Subcutaneous abdominal adipose tissue (tissue), 5 donors: ENCODE results near the gene ASS1.
"Not testable (repeated sequence)": the region's sequence is repeated elsewhere in the genome, so short reads cannot be mapped to it uniquely, and the experiment has no call there.

ENCODE experiments used
- H3K27ac ChIP-seq: one replicate; pipeline ENCODE4 v1.7.0; 2013; ENCODE audit warnings: low read depth, mild to moderate bottlenecking, inconsistent platforms, low read length, moderate library complexity
- H3K27me3 ChIP-seq, 5 donors: one replicate each; pipeline ENCODE4 v1.7.0; 2013; ENCODE audit warnings: low read length in 5 of 5, inconsistent platforms in 1 of 5; ENCODE audit not compliant: control insufficient read depth in 5 of 5, insufficient read depth in 4 of 5
- H3K36me3 ChIP-seq, 5 donors: one replicate each; pipeline ENCODE4 v1.7.0; 2013; ENCODE audit warnings: low read length in 5 of 5; ENCODE audit not compliant: control insufficient read depth in 5 of 5, insufficient read depth in 5 of 5
- H3K4me1 ChIP-seq, 5 donors: one replicate each; pipeline ENCODE4 v1.7.0; 2013; ENCODE audit warnings: low read length in 5 of 5, mild to moderate bottlenecking in 3 of 5, moderate library complexity in 1 of 5; ENCODE audit not compliant: control insufficient read depth in 5 of 5, insufficient read depth in 5 of 5
- H3K4me3 ChIP-seq, 5 donors: one replicate each; pipeline ENCODE4 v1.7.0; 2013; ENCODE audit warnings: low read length in 5 of 5, low read depth in 1 of 5
- H3K9ac ChIP-seq, 5 donors: one replicate each; pipeline ENCODE4 v1.7.0; 2013; ENCODE audit warnings: low read length in 5 of 5, mild to moderate bottlenecking in 4 of 5, moderate library complexity in 3 of 5
- H3K9me3 ChIP-seq, 5 donors: one replicate each; pipeline ENCODE4 v1.7.0; 2013; ENCODE audit warnings: low read length in 5 of 5; ENCODE audit not compliant: control insufficient read depth in 5 of 5
- donor health status: healthy.
- donor health status: healthy.
- donor health status: healthy.
- donor health status: healthy.
- donor health status: healthy.

ASS1 gene

DNA sequence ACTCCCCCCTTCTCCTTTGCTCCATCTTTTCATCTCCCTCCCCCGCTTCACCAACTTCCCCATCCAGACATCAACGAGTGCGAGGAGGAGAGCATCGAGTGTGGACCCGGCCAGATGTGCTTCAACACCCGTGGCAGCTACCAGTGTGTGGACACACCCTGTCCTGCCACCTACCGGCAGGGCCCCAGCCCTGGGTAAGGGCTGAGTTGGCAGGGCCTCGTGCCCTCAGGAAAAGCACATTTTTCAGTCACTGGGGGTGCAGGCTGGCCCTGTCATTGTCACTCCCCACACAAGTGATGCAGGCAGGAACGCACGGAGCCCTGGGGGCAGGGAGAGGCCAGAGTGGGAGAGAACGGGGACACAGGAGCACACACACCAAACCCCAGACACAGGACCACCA lies 12.4 kb upstream of the ASS1 start:
- H3K27ac ChIP-seq = no peak overlapping the region
- H3K4me3 ChIP-seq = no peak overlapping the region
- H3K9me3 ChIP-seq = peaks cover 0 to 10% (median 0%) of the 10 kb centered on the region in 5 donors
- H3K4me1 ChIP-seq = peaks cover 0 to 17% (median 15%) of the 10 kb centered on the region in 5 donors
- no peaks in the 10 kb centered on the region for H3K36me3 ChIP-seq
- no peak overlapping the region for H3K9ac ChIP-seq
- H3K27me3 ChIP-seq = peaks cover 0 to 23% (median 13%) of the 10 kb centered on the region in 5 donors

DNA sequence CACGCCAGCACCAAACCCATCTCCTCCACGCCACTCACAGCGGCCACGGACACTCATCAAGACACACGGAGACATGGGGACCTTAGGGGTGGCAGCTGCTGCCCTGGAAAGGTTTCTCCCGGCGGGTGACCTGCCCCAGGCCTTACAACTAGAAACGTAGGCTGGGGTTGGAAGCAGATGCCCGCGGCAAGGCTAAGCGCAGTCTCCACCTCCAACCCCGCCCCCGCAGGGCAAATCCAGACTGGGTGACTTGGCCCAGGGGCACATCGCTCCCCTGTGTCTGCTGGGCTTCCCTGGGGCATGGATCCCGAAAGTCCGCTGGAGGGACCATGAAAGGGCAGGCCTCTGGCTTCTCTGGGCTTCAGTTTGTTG lies 12.0 kb upstream of the ASS1 start:
- no peak overlapping the region for H3K27ac ChIP-seq
- no peak overlapping the region for H3K9ac ChIP-seq
- peak overlapping the region in 3 of 5 donors; percentile 52 to 59 (median 57) for H3K4me3 ChIP-seq
- H3K4me1 ChIP-seq = peaks cover 0 to 13% (median 11%) of the 10 kb centered on the region in 5 donors
- no peaks in the 10 kb centered on the region for H3K36me3 ChIP-seq
- peaks cover 0 to 10% (median 0%) of the 10 kb centered on the region in 5 donors for H3K9me3 ChIP-seq
- H3K27me3 ChIP-seq = peaks cover 0 to 23% (median 13%) of the 10 kb centered on the region in 5 donors

DNA sequence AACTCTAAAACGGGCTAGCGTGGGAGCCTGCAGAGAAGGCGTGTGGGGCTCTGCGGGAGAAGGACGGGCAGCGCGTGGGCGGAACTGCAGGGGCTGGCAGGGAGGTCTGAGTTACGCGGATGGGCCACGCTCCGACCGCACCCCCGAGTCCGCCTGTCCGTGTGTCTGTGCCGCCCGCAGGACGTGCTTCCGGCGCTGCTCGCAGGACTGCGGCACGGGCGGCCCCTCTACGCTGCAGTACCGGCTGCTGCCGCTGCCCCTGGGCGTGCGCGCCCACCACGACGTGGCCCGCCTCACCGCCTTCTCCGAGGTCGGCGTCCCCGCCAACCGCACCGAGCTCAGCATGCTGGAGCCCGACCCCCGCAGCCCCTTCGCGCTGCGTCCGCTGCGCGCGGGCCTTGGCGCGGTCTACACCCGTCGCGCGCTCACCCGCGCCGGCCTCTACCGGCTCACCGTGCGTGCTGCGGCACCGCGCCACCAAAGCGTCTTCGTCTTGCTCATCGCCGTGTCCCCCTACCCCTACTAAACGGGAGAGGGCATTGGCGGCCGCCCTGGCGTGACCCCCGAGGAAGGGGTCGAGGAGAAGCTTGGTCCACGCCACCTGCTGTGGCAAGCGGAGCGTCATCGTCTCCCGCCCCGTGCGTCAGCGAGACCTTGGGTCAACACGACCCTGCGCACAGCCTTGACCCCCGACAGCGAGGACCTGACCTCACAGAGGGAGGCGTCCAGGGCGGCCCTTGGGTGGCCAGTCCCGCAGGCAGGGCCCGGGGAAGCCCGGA lies 11.4 kb upstream of the ASS1 start:
- H3K4me3 ChIP-seq = peak overlapping the region in 3 of 5 donors; percentile 52 to 59 (median 57)
- no peak overlapping the region for H3K27ac ChIP-seq
- H3K4me1 ChIP-seq = peaks cover 0 to 12% (median 10%) of the 10 kb centered on the region in 5 donors
- peaks cover 0 to 23% (median 13%) of the 10 kb centered on the region in 5 donors for H3K27me3 ChIP-seq
- no peak overlapping the region for H3K9ac ChIP-seq
- H3K36me3 ChIP-seq = no peaks in the 10 kb centered on the region
- H3K9me3 ChIP-seq = peaks cover 0 to 10% (median 0%) of the 10 kb centered on the region in 5 donors

GRCh38 chr9:130433947-130434262 lies 10.9 kb upstream of the ASS1 start:
- no peak overlapping the region for H3K4me3 ChIP-seq
- no peak overlapping the region for H3K9ac ChIP-seq
- peaks cover 0 to 23% (median 13%) of the 10 kb centered on the region in 5 donors for H3K27me3 ChIP-seq
- peaks cover 0 to 10% (median 0%) of the 10 kb centered on the region in 5 donors for H3K9me3 ChIP-seq
- H3K27ac ChIP-seq = no peak overlapping the region
- H3K36me3 ChIP-seq = no peaks in the 10 kb centered on the region
- peaks cover 0 to 18% (median 10%) of the 10 kb centered on the region in 5 donors for H3K4me1 ChIP-seq

DNA sequence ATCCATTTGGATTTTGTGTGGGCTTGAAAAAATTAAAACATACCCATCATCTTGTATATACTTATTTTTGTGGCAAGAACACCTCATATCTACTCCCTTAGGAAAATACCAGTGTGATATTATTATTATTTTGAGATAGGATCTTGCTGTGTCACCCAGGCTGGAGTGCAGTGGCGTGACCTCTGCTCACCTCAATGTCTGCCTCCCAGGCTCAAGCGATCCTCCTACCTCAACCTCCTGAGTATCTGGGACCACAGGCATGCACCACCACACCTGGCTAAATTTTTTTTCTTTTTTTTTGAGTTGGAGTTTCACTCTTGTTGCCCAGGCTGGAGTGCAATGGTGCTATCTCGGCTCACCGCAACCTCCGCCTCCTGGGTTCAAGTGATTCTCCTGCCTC lies 10.1 kb upstream of the ASS1 start:
- not testable (repeated sequence) for H3K9me3 ChIP-seq, H3K4me3 ChIP-seq, H3K9ac ChIP-seq, H3K27ac ChIP-seq, H3K36me3 ChIP-seq
- peaks cover 0 to 23% (median 13%) of the 10 kb centered on the region in 5 donors for H3K27me3 ChIP-seq
- peaks cover 0 to 18% (median 10%) of the 10 kb centered on the region in 5 donors for H3K4me1 ChIP-seq

GRCh38 chr9:130437011-130437789 lies 7.6 kb upstream of the ASS1 start:
- Histone ChIP-seq H3K9me3 (peaks cover 3 to 14% (median 8%) of the 10 kb centered on the region in 5 donors), H3K4me1 (peaks cover 0 to 18% (median 10%) of the 10 kb centered on the region in 5 donors), H3K27ac (no peak overlapping the region), H3K36me3 (no peaks in the 10 kb centered on the region), H3K4me3 (no peak overlapping the region), H3K27me3 (peaks cover 0 to 23% (median 13%) of the 10 kb centered on the region in 5 donors), H3K9ac (no peak overlapping the region)

- Histone ChIP-seq H3K9me3 (peaks cover 3 to 16% (median 12%) of the 10 kb centered on the region in 5 donors), H3K4me3 (no peak overlapping the region), H3K27ac (no peak overlapping the region), H3K36me3 (no peaks in the 10 kb centered on the region), H3K9ac (no peak overlapping the region), H3K27me3 (peaks cover 0 to 12% (median 3%) of the 10 kb centered on the region in 5 donors), H3K4me1 (peaks cover 0 to 10% (median 3%) of the 10 kb centered on the region in 5 donors)
Measured at GRCh38 chr9:130438382-130438981, 6.3 kb upstream of the ASS1 start.

DNA sequence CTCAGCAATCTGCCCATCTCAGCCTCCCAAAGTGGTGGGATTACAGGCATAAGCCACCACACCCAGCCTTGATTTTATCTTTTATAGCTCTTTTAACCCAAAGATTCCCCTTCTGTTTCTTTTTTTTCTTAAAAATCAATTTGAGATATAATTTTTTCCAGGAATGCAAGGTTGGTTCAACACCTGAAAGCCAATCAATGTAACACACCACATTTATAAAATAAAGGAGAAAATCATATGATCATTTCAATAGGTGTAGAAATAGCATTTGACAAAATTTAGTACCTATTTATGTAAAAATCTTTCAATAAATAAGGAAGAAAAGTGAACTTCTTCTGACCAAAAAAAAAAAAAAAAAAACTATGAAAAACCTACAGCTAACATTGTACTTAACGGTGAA lies 3.7 kb upstream of the ASS1 start:
- H3K36me3 ChIP-seq = no peaks in the 10 kb centered on the region
- peaks cover 3 to 16% (median 12%) of the 10 kb centered on the region in 5 donors for H3K9me3 ChIP-seq
- H3K27ac ChIP-seq = no peak overlapping the region
- H3K4me1 ChIP-seq = peaks cover 0 to 25% (median 15%) of the 10 kb centered on the region in 5 donors
- H3K27me3 ChIP-seq = peaks cover 0 to 10% (median 0%) of the 10 kb centered on the region in 5 donors
- H3K9ac ChIP-seq = no peak overlapping the region
- H3K4me3 ChIP-seq = no peak overlapping the region

DNA sequence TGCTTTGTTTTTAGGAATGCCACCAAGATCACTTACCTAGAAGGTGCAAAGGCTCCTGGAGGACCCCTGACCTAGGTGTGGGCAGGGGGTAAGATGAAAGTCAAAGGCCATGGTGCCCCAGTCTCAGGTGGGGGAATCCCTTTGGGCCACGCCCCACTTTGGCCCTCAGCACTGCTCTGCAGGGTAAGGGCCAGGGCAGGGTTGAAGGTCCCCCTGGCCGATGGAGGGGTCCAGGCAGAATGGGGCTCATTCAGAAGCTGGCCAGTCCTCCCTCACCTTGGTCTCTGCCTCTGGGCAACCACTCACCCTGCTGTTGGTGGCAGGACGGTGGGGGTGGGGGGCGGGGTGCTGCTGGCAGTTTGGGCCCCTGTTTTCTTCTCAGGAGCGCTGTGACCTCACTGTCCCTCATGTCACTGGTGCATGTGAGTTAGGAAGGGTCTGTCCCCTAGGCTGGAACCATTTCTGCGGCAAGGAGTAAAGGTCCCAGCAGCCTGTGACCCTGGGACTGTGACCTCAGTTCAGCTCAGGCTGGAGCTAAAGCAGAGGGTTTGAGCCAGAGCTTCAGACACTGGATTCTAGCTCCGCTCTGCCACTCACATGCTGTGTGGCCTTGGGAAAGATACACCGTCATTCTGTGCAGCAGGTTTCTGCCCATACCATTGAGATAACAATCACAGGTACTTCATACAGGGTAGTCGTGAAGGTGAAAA lies 1.9 kb upstream of the ASS1 start:
- peaks cover 3 to 16% (median 12%) of the 10 kb centered on the region in 5 donors for H3K9me3 ChIP-seq
- H3K4me1 ChIP-seq = peaks cover 8 to 43% (median 30%) of the 10 kb centered on the region in 5 donors
- H3K27ac ChIP-seq = no peak overlapping the region
- H3K9ac ChIP-seq = no peak overlapping the region
- H3K36me3 ChIP-seq = no peaks in the 10 kb centered on the region
- H3K27me3 ChIP-seq = peaks cover 0 to 5% (median 0%) of the 10 kb centered on the region in 5 donors
- H3K4me3 ChIP-seq = no peak overlapping the region
